Measurements from ENCODE around the gene GPM6B.
"Not testable (repeated sequence)": the region's sequence is repeated elsewhere in the genome, so short reads cannot be mapped to it uniquely, and the experiment has no call there.

Gene GPM6B

DNA sequence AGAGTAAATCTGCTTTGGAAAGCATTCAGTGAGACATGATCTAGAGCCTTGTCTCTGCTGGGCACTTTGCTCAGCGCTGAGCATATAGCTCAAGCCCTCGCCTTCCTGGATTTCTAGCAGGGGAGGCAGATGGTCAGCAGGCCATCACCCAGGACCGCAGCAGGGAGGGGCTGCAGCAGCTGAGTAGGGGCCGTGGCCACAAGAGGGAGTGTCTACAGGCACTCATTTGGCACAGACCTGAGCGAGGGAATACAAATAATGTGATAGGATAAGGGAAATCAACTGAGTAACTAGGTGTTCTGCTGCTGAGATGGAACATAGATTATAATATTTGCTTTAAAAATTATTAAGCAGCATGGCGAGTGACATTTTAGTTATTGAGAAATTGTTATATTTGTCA lies 52.1 kb downstream of the GPM6B start:
- no peak for DNase-seq (ENCODE audit: low read depth in 2 of 2)

DNA sequence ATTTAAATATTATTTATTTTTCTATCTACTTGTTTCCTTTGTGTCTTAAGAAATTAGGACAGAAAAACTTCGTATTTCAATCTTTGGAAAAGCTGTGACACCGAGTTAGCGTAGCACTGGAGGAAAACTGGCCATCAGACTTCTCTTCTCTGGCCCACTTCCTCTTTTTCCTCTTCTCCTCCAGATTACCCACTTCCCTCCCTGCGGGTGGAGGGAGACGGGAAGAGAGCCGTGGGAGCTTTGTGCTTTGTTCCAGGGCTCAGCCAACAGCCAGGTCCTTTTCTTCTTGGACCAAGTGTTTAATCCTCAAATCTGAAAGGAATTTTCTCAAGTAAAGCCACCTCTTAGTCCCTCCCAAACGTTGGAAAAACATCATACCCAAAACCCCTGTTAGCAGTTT lies 52.6 kb downstream of the GPM6B start:
- no peak for DNase-seq (ENCODE audit: low read depth in 2 of 2)

DNA sequence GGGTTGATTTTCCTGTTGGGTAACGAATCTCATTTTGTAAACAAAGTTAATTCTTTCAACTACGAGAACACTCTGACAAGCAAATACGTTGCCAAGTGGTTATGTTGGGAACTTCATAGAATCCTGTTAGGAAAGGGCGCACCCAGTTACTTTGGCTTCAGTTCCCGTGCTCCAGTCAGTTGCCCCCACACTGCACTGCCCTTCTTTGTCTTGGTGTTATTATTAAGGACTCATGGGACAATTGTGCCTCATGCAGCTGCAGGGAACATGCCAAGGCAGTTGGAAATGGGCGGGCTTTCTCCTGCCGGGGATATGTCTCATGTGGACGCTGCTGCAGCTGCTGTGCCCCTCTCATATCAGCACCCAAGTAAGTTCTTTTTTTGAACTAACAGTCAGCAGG lies 53.4 kb downstream of the GPM6B start:
- no peak for DNase-seq (ENCODE audit: low read depth in 2 of 2)

DNA sequence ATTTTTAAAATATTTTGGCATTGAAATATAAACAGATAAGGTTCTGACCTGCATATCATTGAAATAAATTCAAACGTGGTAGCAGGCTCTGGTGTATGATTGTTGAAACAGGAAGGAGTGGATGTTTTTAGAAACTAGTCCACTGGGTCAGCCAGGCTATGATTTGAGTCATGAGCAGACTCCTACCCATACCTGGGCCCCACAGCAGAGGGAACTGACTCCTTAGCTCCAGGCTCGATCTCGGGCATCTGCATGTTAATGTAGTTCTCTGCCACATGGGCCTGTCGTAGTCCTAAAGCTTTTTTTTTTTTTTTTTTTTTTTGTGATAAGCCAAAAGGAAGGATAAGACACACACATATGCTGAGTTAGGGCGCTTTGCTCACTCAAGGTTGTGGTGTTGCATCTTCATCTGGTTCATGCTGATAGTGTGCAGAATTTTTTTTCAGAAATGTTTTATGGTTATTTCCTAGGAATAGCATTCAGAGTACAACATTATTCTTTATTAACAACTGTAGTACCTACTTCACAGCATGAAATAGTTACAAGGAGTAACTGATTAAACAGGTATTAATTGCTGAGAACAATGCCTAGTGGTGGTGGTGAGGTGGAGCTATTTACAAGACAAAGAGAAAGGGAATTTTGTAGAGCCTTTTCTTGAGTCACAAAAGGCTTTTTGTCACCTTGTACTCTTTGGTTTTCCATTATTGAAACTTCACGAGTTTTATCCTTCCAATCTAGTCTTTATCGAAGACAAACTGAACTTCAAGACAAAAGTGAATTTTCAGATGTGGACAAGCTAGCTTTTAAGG lies 55.1 kb downstream of the GPM6B start:
- no peak for DNase-seq (ENCODE audit: low read depth in 2 of 2)

DNA sequence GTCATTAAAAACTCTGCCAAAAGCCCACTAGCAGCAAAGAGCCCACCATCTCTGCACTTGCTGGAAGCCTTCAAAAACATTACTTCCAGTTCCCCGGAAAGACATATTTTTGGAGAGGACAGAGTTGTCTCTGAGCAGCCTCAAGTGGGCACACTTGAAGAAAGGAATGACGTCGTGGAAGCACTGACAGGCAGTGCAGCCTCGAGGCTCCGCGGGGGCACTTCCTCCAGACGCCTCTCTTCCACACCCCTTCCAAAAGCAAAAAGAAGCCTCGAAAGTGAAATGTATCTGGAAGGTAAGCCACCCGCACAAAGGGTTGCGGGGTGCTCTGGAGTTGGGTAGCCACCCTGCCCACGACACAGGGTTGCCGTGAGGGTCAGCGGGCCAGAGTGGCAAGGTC lies 56.5 kb downstream of the GPM6B start:
- DNase-seq (ENCODE audit: low read depth in 2 of 2): no peak

DNA sequence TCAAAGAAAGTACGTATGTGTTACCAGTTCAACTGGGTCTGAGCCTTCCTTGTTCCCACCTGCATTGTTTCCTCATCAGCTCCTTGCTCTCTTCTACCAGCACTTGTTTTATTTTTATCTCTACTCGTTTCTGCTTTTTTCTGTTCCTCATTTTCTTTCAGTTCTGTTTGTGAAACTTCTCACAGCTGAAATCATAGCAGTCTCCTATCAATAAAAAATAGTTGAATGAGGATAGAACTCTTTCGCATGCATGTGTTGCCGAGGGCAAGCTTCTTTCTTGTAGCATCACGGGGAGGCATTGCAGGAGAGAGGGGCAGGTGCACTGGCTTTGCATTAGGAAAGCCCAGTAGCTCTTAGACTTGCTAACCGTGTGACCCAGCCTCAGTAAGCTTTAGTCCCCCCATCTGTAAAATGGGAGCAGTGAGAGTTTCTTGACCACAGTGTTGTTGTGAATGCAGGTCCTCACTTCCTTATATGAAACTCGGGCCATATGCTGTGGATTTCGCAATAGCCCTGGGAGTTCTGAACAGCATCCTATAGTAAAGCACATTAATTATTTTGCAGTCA lies 57.7 kb downstream of the GPM6B start:
- no peak for DNase-seq (ENCODE audit: low read depth in 2 of 2)

DNA sequence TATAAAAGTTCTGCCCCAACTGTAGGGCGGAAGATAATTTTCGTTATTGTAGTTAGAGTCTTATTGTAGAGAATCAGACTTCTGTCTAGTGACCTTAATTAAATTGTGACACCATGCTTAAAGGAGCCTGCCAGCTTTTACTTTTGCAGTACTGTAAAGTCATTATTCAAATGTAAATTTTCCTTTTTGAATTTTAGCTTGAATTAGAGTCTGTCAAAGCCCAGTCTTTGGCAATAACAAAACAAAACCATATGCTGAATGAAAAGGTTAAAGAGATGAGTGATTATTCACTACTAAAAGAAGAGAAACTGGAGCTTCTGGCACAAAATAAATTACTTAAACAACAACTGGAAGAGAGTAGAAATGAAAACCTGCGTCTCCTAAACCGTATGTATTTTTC lies 60.5 kb downstream of the GPM6B start:
- DNase-seq (ENCODE audit: low read depth in 2 of 2): no peak

DNA sequence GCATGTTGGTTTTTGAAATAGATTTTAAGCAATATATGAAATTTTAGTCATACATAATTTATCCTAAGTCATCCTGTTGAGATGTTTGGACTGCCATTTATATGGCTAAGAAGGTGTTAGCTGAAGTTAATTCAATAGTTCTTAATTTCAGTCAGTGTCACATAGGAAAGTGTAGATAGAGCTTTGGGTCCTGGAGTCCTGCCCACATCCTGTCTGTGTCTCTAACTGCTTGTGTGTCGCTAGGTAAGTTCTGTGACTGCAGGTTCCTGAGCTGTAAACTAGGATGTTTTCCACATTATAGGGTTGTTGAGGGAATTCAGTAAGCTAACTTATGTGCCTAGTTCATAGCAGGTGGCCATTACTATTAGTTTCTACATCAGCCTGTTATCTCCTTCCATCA lies 61.6 kb downstream of the GPM6B start:
- DNase-seq (ENCODE audit: low read depth in 2 of 2): no peak

DNA sequence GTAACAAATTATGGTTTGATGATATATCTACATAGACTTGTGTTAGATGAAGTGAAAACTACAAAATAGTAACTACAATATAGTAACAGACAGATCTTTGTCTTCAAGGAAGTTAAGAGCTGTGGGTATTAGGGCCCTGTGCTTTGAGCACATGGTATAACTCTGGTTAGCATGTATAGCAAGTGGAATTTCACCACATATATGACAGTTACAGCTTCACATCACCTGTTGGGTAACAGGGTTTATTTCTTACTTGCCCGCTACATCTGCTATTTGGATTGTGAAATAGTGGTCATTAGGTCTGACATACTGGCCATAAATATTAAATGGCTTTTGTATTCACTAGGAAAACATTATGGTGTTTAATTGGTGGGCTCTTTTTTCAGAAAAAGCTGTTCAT lies 62.1 kb downstream of the GPM6B start:
- DNase-seq (ENCODE audit: low read depth in 2 of 2): no peak

DNA sequence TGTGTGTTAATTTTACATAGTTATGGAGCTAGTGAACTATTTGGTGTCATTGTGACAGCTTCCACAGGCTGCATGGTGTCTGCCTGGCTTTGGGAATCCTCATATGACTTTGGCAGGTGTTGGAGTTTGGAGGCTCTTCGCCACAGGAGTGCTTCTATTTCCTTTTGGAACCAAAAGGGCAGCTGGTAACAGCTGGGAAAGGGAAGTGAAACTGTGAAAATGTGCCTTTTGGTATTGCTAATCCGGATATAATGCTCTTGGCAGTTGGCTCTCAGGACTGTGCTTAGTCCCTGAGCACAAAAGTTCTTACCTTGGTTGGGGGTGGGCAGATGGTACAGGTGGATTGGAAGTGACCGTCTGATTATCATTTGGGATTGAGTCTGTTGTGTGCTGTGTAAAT lies 64.2 kb downstream of the GPM6B start:
- DNase-seq (ENCODE audit: low read depth in 2 of 2): no peak

DNA sequence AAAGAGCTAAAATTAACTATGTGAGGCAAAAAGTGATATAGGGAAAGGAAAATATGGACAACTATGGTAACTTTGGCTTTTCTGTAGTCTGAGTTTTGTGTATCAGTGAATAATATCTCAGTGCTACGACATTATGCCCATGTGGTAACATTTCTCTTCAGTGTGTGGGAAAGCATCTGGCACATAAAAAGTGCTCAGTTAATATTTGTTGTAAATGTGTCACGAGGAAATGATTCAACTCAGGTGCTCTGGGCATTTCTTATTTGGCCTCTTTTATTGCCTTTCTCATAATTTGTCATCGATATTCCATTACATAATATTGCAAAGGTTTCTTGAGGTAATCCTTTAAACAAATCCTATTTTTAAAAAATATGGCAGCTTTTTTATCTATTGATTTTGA lies 64.8 kb downstream of the GPM6B start:
- no peak for DNase-seq (ENCODE audit: low read depth in 2 of 2)

DNA sequence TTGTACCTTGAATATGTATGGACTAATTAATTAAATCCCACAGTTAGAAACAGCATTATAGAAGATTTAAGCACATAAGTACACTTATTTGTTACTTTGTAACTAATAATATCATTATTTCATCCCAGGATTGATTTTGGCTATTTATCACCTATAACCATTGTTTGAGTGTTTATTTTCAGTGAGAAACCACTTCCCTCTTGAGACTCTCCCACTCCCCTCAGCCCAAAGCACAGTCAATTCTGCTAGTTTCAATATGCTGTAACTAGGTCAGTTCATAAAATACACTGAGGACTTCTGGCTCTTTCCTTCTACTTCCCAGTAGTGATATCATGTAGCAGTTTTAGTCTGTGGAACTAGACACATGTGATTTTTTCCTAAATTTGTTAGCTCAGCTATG lies 66.1 kb downstream of the GPM6B start:
- DNase-seq (ENCODE audit: low read depth in 2 of 2): no peak

DNA sequence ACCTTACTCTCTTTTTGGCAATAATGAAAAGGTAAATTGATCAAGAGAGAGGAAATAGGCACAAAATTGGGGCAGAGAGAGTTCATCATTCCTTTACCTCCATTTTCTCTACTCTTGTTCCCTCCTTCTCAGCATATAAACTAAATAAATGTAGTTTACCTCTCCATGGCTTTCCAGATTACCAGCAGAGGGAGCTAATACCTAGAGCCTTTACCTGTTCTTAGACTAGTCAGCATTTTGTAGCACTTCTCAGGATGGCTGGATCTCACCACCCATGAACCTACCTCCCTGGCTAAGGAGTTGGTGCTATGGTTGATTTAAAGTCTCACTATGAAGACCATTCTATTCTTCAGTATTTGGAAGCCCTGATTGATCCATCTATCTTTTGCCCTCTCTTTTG lies 66.7 kb downstream of the GPM6B start:
- no peak for DNase-seq (ENCODE audit: low read depth in 2 of 2)

DNA sequence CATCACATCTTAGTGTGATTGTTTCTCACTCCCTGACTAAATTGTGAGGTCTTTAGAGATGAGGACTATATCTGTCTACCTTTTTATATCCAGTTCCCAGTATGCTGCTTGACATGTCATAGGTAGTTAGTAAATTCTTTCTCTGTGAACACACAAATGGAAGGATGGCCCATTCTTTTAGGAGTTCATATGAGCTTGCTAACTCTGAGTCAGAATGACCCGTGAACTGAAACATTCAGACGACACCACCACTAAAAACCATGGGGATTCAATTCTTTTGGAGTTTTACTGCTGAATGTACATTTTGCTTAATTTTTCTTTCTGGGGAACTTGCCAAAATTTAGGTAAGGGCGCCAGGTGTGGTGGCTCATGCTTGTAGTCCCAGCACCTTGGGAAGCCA lies 68.4 kb downstream of the GPM6B start:
- DNase-seq (ENCODE audit: low read depth in 2 of 2): no peak

DNA sequence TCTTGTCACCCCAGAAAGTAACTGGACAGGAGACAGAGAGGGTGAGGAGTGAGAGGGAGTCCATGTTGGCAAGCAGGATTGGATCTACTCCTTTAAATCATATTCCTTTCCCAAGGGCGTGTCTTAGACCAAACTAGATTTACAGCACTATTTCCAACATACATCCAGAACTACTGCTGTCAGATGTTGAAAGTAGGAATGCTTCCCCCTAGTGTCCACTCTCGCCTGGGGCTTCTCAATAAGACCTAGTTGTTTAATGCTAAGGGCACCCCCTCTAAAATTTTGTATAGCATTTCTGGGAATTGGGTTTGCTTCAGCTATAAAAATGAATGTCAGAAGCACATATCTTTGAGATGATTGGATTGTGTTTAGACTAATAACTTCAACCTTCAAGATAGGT lies 69.1 kb downstream of the GPM6B start:
- DNase-seq (ENCODE audit: low read depth in 2 of 2): no peak

DNA sequence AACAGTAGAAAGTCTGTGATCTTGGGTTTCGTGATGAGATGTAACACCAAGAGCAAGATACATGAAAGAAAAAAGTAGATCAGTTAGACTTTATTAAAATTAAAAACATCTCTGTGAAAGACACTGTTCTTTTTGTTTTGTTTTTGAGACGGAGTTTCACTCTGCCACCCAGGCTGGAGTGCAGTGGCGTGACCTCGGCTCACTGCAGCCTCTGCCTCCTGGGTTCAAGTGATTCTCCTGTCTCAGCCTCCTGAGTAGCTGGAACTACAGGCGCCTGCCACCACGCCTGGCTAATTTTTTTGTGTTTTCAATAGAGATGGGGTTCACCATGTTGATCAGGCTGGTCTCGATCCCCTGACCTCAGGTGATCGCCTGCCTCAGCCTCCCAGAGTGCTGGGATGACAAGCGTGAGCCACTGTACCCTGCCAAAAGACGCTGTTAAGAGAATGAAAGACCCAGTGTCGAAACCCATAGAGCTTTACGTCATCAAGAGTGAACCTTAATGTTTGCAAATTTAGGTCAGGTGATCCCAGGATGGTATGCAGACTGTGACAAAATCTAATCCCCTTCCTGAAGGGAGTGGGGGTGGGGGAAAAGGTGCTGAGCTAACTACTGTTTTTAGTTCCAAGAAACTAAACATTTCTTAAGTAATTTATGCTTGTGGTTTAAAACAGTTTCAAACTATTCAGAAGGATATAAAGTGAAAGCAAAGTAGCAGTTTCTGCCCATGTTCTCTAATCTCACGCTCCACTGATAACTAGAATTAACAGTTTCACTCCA lies 74.3 kb downstream of the GPM6B start:
- peak in 1 of 2 donors; percentile 37 for DNase-seq (ENCODE audit: low read depth in 2 of 2)

DNA sequence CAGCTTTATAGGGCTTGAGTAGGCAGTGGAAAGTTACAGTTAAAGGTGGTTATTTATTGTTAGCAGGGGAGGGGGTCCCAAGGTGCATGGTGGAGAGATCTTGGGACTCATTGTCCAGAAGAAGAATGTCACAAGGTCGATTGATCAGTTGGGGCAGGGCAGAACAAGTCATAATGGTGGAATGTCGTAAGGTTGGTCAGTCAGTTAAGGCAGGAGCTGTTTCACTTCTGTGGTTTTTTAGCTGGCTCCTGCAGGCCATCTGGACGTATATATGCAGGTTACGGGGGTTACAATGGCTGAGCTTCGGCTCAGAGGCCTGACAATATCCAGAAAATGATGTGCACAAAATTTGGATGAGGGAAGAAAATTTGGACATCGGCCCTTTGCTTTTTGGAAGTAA lies 75.2 kb downstream of the GPM6B start:
- no peak for DNase-seq (ENCODE audit: low read depth in 2 of 2)

DNA sequence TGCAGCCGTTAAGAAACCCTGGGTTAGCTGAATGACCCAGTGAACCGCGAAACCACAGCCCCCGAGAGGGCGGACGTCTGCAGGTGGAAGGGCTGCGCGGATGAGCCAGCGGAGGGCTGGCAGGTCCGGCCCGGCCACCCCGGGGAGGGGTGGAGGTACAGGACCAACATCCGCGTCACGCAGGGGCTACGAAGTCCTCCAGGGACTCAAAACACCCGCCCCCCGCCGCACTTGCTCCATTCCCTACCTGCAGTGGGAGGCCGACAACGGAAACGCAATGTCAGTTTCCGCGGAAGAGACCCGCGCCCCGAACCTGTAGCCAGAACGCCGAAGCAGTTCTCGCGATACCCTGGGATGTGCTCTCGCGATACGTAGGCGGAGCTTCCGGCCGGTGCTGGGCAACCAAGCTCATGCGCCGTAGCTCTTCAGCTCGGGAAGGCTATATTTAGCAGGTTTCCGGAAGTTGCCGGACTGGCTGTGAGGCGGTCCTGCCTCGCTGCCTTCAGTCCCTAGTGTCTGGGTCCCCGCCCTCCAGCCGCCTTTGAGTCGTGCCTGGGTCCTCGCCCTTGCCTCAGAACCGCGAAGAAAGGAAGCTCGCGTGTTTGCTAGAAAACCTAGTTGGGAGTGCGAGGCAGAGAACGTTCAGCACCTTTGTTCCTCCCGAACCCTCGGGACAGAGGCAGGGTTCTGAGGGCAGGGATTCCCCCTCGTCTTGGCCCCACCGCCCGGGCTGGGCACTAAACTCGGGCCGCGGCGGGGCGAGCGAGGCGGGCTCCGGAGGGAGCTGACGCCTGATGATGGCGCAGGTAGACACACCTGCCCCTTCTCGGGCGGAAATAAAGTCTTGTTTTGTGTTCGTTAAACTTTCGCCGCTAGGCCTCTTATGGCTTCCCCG lies 82.4 kb downstream of the GPM6B start, which contains the start of the genes OFD1 and TRAPPC2:
Gene OFD1 (plus strand): TSS at position 471 of the 895 bp plus-strand sequence. CDS start 324 bp downstream, at position 795.
Gene TRAPPC2 (minus strand): TSS at position 343 of the 895 bp plus-strand sequence. CDS start 14,657 bp downstream, outside the sequence.
- peak; percentile 81 to 85 for DNase-seq (ENCODE audit: low read depth in 2 of 2)

DNA sequence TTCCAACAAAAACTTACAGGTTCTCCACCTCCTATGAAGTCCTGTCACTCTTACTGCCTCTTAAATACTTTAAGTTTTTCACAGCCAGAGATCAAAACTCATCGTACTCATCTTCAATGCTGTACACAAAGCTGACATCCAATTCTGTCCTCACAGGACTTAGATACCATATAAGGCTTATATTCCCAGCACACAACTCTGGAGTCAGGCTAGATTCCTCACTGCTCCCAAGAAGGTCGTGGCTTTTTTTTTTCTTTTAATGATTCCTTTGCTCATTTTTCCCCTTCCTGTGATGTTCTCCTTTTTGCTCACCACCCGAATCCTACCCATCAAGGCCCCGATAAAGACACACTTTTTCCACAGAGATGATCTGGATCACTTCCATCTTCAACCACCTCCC lies 83.4 kb downstream of the GPM6B start:
- DNase-seq (ENCODE audit: low read depth in 2 of 2): no peak

DNA sequence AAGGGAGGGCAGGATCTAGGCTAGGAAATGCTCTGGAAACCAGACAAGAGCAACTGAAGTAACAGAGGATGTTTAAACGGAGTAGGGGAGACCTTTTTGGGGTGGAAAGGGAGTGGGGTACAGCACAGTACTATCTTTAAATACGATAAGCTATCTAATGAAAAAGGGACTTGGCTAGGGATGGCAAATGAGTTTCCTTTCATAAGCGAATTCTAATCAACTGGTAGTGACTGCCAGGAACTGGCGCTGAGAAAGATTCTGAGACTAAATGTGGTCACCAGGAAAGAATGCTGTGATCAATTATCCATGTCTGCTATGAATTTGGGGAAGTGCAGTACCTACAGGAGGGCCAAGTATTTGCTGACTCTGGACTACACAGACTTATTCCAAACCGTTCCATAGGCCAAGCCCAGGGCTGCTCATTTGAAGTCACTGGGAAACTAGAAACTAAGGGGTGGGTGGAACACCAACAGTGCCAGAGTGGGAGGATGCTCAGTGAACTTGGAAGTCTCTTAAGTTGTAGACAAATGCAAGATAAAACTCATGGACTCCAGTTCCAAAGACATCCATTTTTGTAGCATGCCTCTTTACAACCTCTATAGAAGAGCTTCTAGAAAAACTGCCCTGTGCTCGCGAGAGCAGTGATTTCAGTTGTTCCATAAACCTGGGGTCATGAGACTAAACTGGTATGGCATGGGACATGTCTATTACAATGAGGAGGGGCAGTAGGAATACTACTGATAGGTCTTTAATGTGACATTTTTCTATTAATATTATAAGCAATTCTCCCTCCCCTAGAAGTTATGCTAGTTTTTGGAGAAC lies 84.4 kb downstream of the GPM6B start:
- DNase-seq (ENCODE audit: low read depth in 2 of 2): no peak

DNA sequence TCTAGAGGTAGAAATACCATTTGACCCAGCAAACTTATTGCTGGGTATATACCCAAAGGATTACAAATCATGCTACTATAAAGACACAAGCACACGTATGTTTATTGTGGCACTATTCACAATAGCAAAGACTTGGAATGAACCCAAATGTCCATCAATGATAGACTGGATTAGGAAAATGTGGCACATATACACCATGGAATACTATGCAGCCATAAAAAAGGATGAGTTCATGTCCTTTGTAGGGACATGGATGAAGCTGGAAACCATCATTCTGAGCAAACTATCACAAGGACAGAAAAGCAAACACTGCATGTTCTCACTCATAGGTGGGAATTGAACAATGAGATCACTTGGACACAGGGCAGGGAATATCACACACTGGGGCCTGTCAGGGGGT lies 86.4 kb downstream of the GPM6B start:
- not testable (repeated sequence) for DNase-seq (ENCODE audit: low read depth in 2 of 2)
